Measurements from ENCODE around the gene CDH13. TPM values are rescaled to one million over a fixed set of nuclear protein-coding genes. Genes with fewer than 3 reads are reported as not detected.

Gene CDH13
- total and polyA plus RNA-seq, 2 donors (not counting 1 experiment from before 2014, with no cell fraction given): 27.6 to 96.7 TPM

- Histone ChIP-seq H3K4me1 (ENCODE audit: control insufficient read depth, extremely low read depth, insufficient read depth, low read length) (no peaks in the 10 kb centered on the region), H3K27ac (ENCODE audit: insufficient read depth, low read length) (no peak overlapping the region), H3K27me3 (ENCODE audit: control insufficient read depth, insufficient read depth, low read length) (no peaks in the 10 kb centered on the region), H3K36me3 (ENCODE audit: control insufficient read depth, insufficient read depth, low read length) (no peaks in the 10 kb centered on the region), H2AFZ (ENCODE audit: low read length) (no peak overlapping the region), H3K4me2 (ENCODE audit: extremely low read depth, insufficient read depth, low read length) (no peak overlapping the region), H3K9me3 (ENCODE audit: control insufficient read depth, insufficient read depth, low read depth, low read length) (no peaks in the 10 kb centered on the region), H4K20me1 (ENCODE audit: control insufficient read depth, extremely low read depth, insufficient read depth, low read length) (no peaks in the 10 kb centered on the region), H3K9ac (ENCODE audit: insufficient read depth, low read length) (no peak overlapping the region), H3K4me3 (replicated peaks in 1 of 4; ENCODE audit: control extremely low read depth in 1 of 4, insufficient read depth in 1 of 4, low read depth in 3 of 4, low read length in 4 of 4) (no peak overlapping the region), H3K79me2 (ENCODE audit: control insufficient read depth, insufficient read depth, low read length) (no peaks in the 10 kb centered on the region)
- TF ChIP-seq EZH2 (IDR thresholded peaks at IDR 0.05; ENCODE audit: low read length, missing control alignments): no peak
- TF ChIP-seq CTCF (conservative IDR thresholded peaks at IDR 0.05 in 1 of 2, IDR thresholded peaks at IDR 0.05 in 1 of 2; ENCODE audit: low read depth in 1 of 2, low read length in 2 of 2): no peak
- DNase-seq (ENCODE audit: low read depth in 2 of 2): no peak
These were observed 838.2 kb downstream of the CDH13 start for GRCh38 chr16:83464991-83465390.

- no peaks in the 10 kb centered on the region for H3K9me3 ChIP-seq (ENCODE audit: control insufficient read depth, insufficient read depth, low read depth, low read length)
- no peaks in the 10 kb centered on the region for H4K20me1 ChIP-seq (ENCODE audit: control insufficient read depth, extremely low read depth, insufficient read depth, low read length)
- no peak overlapping the region for H2AFZ ChIP-seq (ENCODE audit: low read length)
- no peaks in the 10 kb centered on the region for H3K36me3 ChIP-seq (ENCODE audit: control insufficient read depth, insufficient read depth, low read length)
- H3K27ac ChIP-seq (ENCODE audit: insufficient read depth, low read length): no peak overlapping the region
- peak in 1 of 2 donors; percentile 83 for DNase-seq (ENCODE audit: low read depth in 2 of 2)
- TF ChIP-seq EZH2 (IDR thresholded peaks at IDR 0.05; ENCODE audit: low read length, missing control alignments) (no peak), CTCF (conservative IDR thresholded peaks at IDR 0.05 in 1 of 2, IDR thresholded peaks at IDR 0.05 in 1 of 2; ENCODE audit: low read depth in 1 of 2, low read length in 2 of 2) (no peak)
- no peaks in the 10 kb centered on the region for H3K4me1 ChIP-seq (ENCODE audit: control insufficient read depth, extremely low read depth, insufficient read depth, low read length)
- H3K4me3 ChIP-seq (replicated peaks in 1 of 4; ENCODE audit: control extremely low read depth in 1 of 4, insufficient read depth in 1 of 4, low read depth in 3 of 4, low read length in 4 of 4): no peak overlapping the region
- no peak overlapping the region for H3K4me2 ChIP-seq (ENCODE audit: extremely low read depth, insufficient read depth, low read length)
- no peak overlapping the region for H3K9ac ChIP-seq (ENCODE audit: insufficient read depth, low read length)
- H3K79me2 ChIP-seq (ENCODE audit: control insufficient read depth, insufficient read depth, low read length): no peaks in the 10 kb centered on the region
- no peaks in the 10 kb centered on the region for H3K27me3 ChIP-seq (ENCODE audit: control insufficient read depth, insufficient read depth, low read length)
These were observed 843.6 kb downstream of the CDH13 start for GRCh38 chr16:83470416-83470815.

- H3K36me3 ChIP-seq (ENCODE audit: control insufficient read depth, insufficient read depth, low read length): no peaks in the 10 kb centered on the region
- DNase-seq (ENCODE audit: low read depth in 2 of 2): peak in 1 of 2 donors; percentile 64
- H2AFZ ChIP-seq (ENCODE audit: low read length): no peak overlapping the region
- H3K27me3 ChIP-seq (ENCODE audit: control insufficient read depth, insufficient read depth, low read length): no peaks in the 10 kb centered on the region
- no peaks in the 10 kb centered on the region for H3K4me1 ChIP-seq (ENCODE audit: control insufficient read depth, extremely low read depth, insufficient read depth, low read length)
- TF ChIP-seq EZH2 (IDR thresholded peaks at IDR 0.05; ENCODE audit: low read length, missing control alignments): no peak
- no peak for TF ChIP-seq CTCF (conservative IDR thresholded peaks at IDR 0.05 in 1 of 2, IDR thresholded peaks at IDR 0.05 in 1 of 2; ENCODE audit: low read depth in 1 of 2, low read length in 2 of 2)
- H4K20me1 ChIP-seq (ENCODE audit: control insufficient read depth, extremely low read depth, insufficient read depth, low read length): no peaks in the 10 kb centered on the region
- no peak overlapping the region for H3K4me2 ChIP-seq (ENCODE audit: extremely low read depth, insufficient read depth, low read length)
- no peaks in the 10 kb centered on the region for H3K9me3 ChIP-seq (ENCODE audit: control insufficient read depth, insufficient read depth, low read depth, low read length)
- no peaks in the 10 kb centered on the region for H3K79me2 ChIP-seq (ENCODE audit: control insufficient read depth, insufficient read depth, low read length)
- H3K9ac ChIP-seq (ENCODE audit: insufficient read depth, low read length): no peak overlapping the region
- H3K4me3 ChIP-seq (replicated peaks in 1 of 4; ENCODE audit: control extremely low read depth in 1 of 4, insufficient read depth in 1 of 4, low read depth in 3 of 4, low read length in 4 of 4): no peak overlapping the region
- no peak overlapping the region for H3K27ac ChIP-seq (ENCODE audit: insufficient read depth, low read length)
These were observed 846.2 kb downstream of the CDH13 start for GRCh38 chr16:83472776-83473501.

Measured in fibroblast of lung (primary cell).